Keratinocyte (primary cell): ENCODE measurements around the gene PPID.

Experiments used
- CTCF ChIP-seq, 3 experiments: IDR thresholded peaks in 1 of 3; conservative IDR thresholded peaks in 1 of 3; optimal IDR thresholded peaks in 1 of 3; 2 replicates in 2 of 3; 3 replicates in 1 of 3; pipeline versions ENCODE3 to v1.5.1; 2011; ENCODE audit warnings: low read length in 3 of 3, mild to moderate bottlenecking in 3 of 3, moderate library complexity in 2 of 3, control low read depth in 1 of 3, inconsistent platforms in 1 of 3; ENCODE audit not compliant: insufficient read depth in 2 of 3; ENCODE audit errors: extremely low read depth in 1 of 3
- EZH2 ChIP-seq: IDR thresholded peaks from one replicate; pipeline ENCODE4 v1.6.1; 2012; ENCODE audit warnings: inconsistent platforms, mild to moderate bottlenecking, low read length, moderate library complexity

- TF ChIP-seq CTCF (optimal IDR thresholded peaks at IDR 0.05 in 1 of 3, IDR thresholded peaks at IDR 0.05 in 1 of 3, conservative IDR thresholded peaks at IDR 0.05 in 1 of 3; ENCODE audit: extremely low read depth in 1 of 3, insufficient read depth in 2 of 3, low read length in 3 of 3) (no peak), EZH2 (no peak)
Observed at GRCh38 chr4:158750379-158750778, 27.2 kb upstream of the PPID start.
